ENCODE data around the gene OR6C76.

The OR6C76 gene

DNA sequence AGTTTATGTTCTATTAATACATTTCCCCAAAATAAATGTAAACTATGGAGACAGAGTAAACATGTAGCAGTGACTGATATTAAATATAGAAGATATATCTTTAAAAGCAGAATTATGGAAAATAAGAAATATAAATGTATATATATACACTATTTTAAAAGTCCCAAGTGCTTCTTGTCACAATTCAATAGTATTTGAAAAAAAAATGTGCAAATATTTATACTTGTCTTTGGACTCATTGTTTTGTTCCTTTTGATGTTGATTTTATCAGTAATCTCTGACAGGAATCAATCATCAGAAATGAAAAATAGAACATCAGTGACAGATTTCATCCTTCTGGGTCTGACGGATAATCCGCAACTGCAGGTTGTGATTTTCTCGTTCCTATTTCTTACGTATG lies at the start of gene OR6C76:
Gene OR6C76, plus strand, starts transcription at position 301 of the 400 bp plus-strand sequence. Its CDS starts 0 bp downstream, at position 301.
- no peak within 1 kb of the TSS for H3K4me3 ChIP-seq (ENCODE audit: low read length)
- no peaks in the 10 kb centered on the region for H3K27me3 ChIP-seq (replicated peaks; ENCODE audit: insufficient read depth, low read length)
- 0 out of 2 replicates have a peak within 1 kb of the TSS, but pooled peaks have one; percentile 0 for H2AFZ ChIP-seq (ENCODE audit: low read length)
- no peak within 1 kb of the TSS for H3K9ac ChIP-seq (ENCODE audit: low read length)
- DNase-seq = no peak
- H4K20me1 ChIP-seq (ENCODE audit: insufficient read depth, low read length) = no peaks in the 10 kb centered on the region
- no peaks in the 10 kb centered on the region for H3K4me1 ChIP-seq (ENCODE audit: low read length)
- TF ChIP-seq, protein P1, sequence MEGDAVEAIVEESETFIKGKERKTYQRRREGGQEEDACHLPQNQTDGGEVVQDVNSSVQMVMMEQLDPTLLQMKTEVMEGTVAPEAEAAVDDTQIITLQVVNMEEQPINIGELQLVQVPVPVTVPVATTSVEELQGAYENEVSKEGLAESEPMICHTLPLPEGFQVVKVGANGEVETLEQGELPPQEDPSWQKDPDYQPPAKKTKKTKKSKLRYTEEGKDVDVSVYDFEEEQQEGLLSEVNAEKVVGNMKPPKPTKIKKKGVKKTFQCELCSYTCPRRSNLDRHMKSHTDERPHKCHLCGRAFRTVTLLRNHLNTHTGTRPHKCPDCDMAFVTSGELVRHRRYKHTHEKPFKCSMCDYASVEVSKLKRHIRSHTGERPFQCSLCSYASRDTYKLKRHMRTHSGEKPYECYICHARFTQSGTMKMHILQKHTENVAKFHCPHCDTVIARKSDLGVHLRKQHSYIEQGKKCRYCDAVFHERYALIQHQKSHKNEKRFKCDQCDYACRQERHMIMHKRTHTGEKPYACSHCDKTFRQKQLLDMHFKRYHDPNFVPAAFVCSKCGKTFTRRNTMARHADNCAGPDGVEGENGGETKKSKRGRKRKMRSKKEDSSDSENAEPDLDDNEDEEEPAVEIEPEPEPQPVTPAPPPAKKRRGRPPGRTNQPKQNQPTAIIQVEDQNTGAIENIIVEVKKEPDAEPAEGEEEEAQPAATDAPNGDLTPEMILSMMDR (IDR thresholded peaks at IDR 0.05; ENCODE audit: low read length) = no peak
- TF ChIP-seq EZH2 (optimal IDR thresholded peaks at IDR 0.05; ENCODE audit: low read depth, low read length) = no peak
- no peak for TF ChIP-seq EZH2phosphoT487 (IDR thresholded peaks at IDR 0.05; ENCODE audit: low read length)
- no peaks in the 10 kb centered on the region for H3K79me2 ChIP-seq (ENCODE audit: low read length)
- H3K9me3 ChIP-seq (replicated peaks; ENCODE audit: insufficient read depth, low read length) = no peaks in the 10 kb centered on the region
- no peak within 1 kb of the TSS for H3K4me2 ChIP-seq (ENCODE audit: low read depth, low read length)
- H3K36me3 ChIP-seq (replicated peaks; ENCODE audit: insufficient read depth, low read length) = no peaks in the 10 kb centered on the region
- H3K9me2 ChIP-seq (replicated peaks; ENCODE audit: insufficient read depth, low read length) = no peaks in the 10 kb centered on the region
- H3K27ac ChIP-seq (ENCODE audit: low read length) = no peak within 1 kb of the TSS
- H3F3A ChIP-seq (ENCODE audit: insufficient read depth, low read length) = no peaks in the 10 kb centered on the region

DNA sequence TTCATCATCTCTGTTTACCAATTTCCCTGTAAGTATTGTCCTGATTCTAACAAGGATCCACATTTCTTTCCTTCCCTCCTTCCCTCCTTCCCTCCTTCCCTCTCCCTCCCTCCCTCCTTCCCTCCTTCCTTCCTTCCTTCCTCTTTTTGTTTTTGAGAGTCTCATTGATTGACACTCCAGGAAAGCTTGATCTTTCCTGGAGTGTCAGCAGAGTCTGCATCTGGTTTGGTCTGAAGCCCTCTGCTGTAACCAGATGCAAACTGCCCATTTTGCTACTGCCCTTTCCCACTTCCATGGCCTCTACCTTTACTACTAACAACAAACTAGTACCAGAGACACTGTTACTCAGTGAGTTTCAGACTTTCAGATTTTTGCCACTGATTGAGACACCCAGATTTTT lies 40.2 kb upstream of the OR6C76 start:
- H3K27me3 ChIP-seq (replicated peaks; ENCODE audit: insufficient read depth, low read length) = no peaks in the 10 kb centered on the region
- H2AFZ ChIP-seq (ENCODE audit: low read length) = no peak overlapping the region
- H3K9ac ChIP-seq (ENCODE audit: low read length) = no peak overlapping the region
- no peaks in the 10 kb centered on the region for H3K79me2 ChIP-seq (ENCODE audit: low read length)
- H3K4me1 ChIP-seq (ENCODE audit: low read length) = no peaks in the 10 kb centered on the region
- H3K27ac ChIP-seq (ENCODE audit: low read length) = no peak overlapping the region
- no peaks in the 10 kb centered on the region for H3K9me2 ChIP-seq (replicated peaks; ENCODE audit: insufficient read depth, low read length)
- H4K20me1 ChIP-seq (ENCODE audit: insufficient read depth, low read length) = no peaks in the 10 kb centered on the region
- no peak for DNase-seq
- H3K9me3 ChIP-seq (replicated peaks; ENCODE audit: insufficient read depth, low read length) = no peaks in the 10 kb centered on the region
- TF ChIP-seq, protein P1 (IDR thresholded peaks at IDR 0.05; ENCODE audit: low read length) = no peak
- TF ChIP-seq EZH2phosphoT487 (IDR thresholded peaks at IDR 0.05; ENCODE audit: low read length) (no peak), EZH2 (optimal IDR thresholded peaks at IDR 0.05; ENCODE audit: low read depth, low read length) (no peak)
- H3K4me3 ChIP-seq (ENCODE audit: low read length) = no peak overlapping the region
- no peaks in the 10 kb centered on the region for H3F3A ChIP-seq (ENCODE audit: insufficient read depth, low read length)
- H3K4me2 ChIP-seq (ENCODE audit: low read depth, low read length) = no peak overlapping the region
- H3K36me3 ChIP-seq (replicated peaks; ENCODE audit: insufficient read depth, low read length) = no peaks in the 10 kb centered on the region

DNA sequence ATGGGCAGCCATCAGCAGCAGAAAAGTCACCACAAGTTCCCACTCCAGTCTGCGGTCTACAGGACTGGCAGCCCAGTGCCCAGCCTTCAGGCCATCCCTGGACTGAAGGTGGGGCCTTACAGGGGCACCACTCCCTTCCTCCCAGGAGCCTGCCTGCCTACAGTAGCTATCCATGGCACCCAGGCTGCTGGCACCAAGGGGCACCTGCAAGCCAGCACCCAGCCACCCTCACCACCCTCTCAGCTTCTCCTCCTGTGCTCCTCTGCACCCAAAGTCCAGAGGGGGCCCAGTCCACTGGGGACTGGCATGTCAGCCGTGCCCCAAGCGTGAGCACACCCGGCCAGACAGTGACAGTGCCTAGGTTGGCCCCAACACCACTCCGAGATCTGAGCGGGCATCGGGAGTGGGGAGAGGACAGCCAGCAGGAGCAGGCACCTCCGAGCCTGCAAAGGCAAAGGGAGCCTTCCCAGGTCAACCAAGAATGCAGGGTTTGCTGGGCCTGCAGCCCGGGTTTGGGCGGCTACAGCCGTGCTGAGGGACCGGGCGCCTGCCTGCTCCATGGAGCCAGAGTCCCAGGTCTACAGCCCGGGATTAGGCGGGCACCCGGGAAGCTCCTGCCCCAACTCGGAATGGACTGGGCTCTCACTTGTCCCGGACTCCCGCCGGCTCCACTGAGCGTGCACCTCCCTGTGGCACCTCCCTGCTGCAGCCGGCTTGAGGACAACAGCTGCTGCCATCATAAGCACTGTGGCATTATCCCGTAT lies 33.8 kb upstream of the OR6C76 start:
- TF ChIP-seq EZH2phosphoT487 (IDR thresholded peaks at IDR 0.05; ENCODE audit: low read length) = no peak
- TF ChIP-seq EZH2 (optimal IDR thresholded peaks at IDR 0.05; ENCODE audit: low read depth, low read length) = no peak
- TF ChIP-seq, protein P1 (IDR thresholded peaks at IDR 0.05; ENCODE audit: low read length) = no peak
- H3K9me2 ChIP-seq (replicated peaks; ENCODE audit: insufficient read depth, low read length) = no peaks in the 10 kb centered on the region
- H3K4me3 ChIP-seq (ENCODE audit: low read length) = no peak overlapping the region
- H3K9me3 ChIP-seq (replicated peaks; ENCODE audit: insufficient read depth, low read length) = no peaks in the 10 kb centered on the region
- H3K27me3 ChIP-seq (replicated peaks; ENCODE audit: insufficient read depth, low read length) = no peaks in the 10 kb centered on the region
- H3K4me2 ChIP-seq (ENCODE audit: low read depth, low read length) = no peak overlapping the region
- H3K9ac ChIP-seq (ENCODE audit: low read length) = no peak overlapping the region
- no peak overlapping the region for H3K27ac ChIP-seq (ENCODE audit: low read length)
- no peaks in the 10 kb centered on the region for H3K36me3 ChIP-seq (replicated peaks; ENCODE audit: insufficient read depth, low read length)
- no peaks in the 10 kb centered on the region for H3K4me1 ChIP-seq (ENCODE audit: low read length)
- no peaks in the 10 kb centered on the region for H4K20me1 ChIP-seq (ENCODE audit: insufficient read depth, low read length)
- no peak overlapping the region for H2AFZ ChIP-seq (ENCODE audit: low read length)
- H3F3A ChIP-seq (ENCODE audit: insufficient read depth, low read length) = no peaks in the 10 kb centered on the region
- no peak for DNase-seq
- H3K79me2 ChIP-seq (ENCODE audit: low read length) = no peaks in the 10 kb centered on the region
